SU-DHL-6 (cell line): ENCODE measurements around the gene ERBB2.

Experiments used
- H2AFZ ChIP-seq: fragments of 200-600 bp; sonication (generic); 2 replicates; pipeline ENCODE4 v1.6.1; 2014; ENCODE audit warnings: low read depth, mild to moderate bottlenecking, moderate library complexity, mixed read lengths, antibody characterized with exemption, low read length; ENCODE audit not compliant: severe bottlenecking
- H3F3A ChIP-seq: fragments of 200-600 bp; shearing (Covaris generic); 2 replicates; pipeline ENCODE4 v1.6.0; 2016; ENCODE audit warnings: antibody characterized with exemption, mild to moderate bottlenecking; ENCODE audit not compliant: insufficient read depth
- H3K27ac ChIP-seq: fragments of 200-600 bp; sonication (generic); 2 replicates; pipeline ENCODE4 v1.5.1; 2016; ENCODE audit warnings: low read depth, mild to moderate bottlenecking, low read length, moderate library complexity, mixed read lengths
- H3K27me3 ChIP-seq: fragments of 200-600 bp; sonication (generic), shearing (Covaris generic); 2 replicates; pipeline ENCODE4 v1.6.0; 2014; ENCODE audit warnings: mild to moderate bottlenecking, low read length
- H3K36me3 ChIP-seq: fragments of 200-600 bp; sonication (generic); 2 replicates; pipeline ENCODE4 v1.6.1; 2014; ENCODE audit warnings: mild to moderate bottlenecking, low read length, mixed read lengths
- H3K4me2 ChIP-seq: fragments of 300-600, 200-600 bp; shearing (Covaris generic), sonication (generic); 2 replicates; pipeline ENCODE4 v1.6.0; 2014; ENCODE audit warnings: low read length, low read depth, mild to moderate bottlenecking; ENCODE audit not compliant: poor library complexity, severe bottlenecking
- H3K4me3 ChIP-seq: fragments of 200-600 bp; sonication (generic); 2 replicates; pipeline ENCODE4 v1.5.1; 2014; ENCODE audit warnings: antibody characterized with exemption, low read length, mild to moderate bottlenecking, mixed read lengths; ENCODE audit not compliant: insufficient read depth, poor library complexity, severe bottlenecking
- H3K79me2 ChIP-seq: fragments of 200-600 bp; sonication (generic); 2 replicates; pipeline ENCODE4 v1.6.1; 2014; ENCODE audit warnings: mild to moderate bottlenecking, low read length, moderate library complexity; ENCODE audit not compliant: insufficient read depth
- H3K9ac ChIP-seq: fragments of 200-600 bp; sonication (generic); 2 replicates; pipeline ENCODE4 v1.7.0; 2014; ENCODE audit warnings: mild to moderate bottlenecking, low read length
- H3K9me2 ChIP-seq: fragments of 200-600 bp; sonication (generic); replicated peaks from 2 replicates; pipeline ENCODE4 v1.6.1; 2014; ENCODE audit warnings: low read length; ENCODE audit not compliant: insufficient read depth
- H3K9me3 ChIP-seq: fragments of 200-600 bp; sonication (generic); 2 replicates; pipeline ENCODE4 v1.6.1; 2014; ENCODE audit warnings: low read length, mixed read lengths; ENCODE audit not compliant: insufficient read depth
- H4K20me1 ChIP-seq: fragments of 200-600 bp; sonication (generic); 2 replicates; pipeline ENCODE4 v1.6.1; 2014; ENCODE audit warnings: low read depth, mild to moderate bottlenecking, antibody characterized with exemption, low read length, moderate library complexity, mixed read lengths
- CTCF ChIP-seq: fragments of 200-600 bp; sonication (generic); IDR thresholded peaks from one replicate; pipeline ENCODE4 v1.5.1; 2017; ENCODE audit warnings: antibody characterized with exemption, mild to moderate bottlenecking, low read length, moderate library complexity; ENCODE audit not compliant: insufficient read depth, poor library complexity, severe bottlenecking
- EZH2phosphoT487 ChIP-seq: fragments of 200-600 bp; sonication (generic), shearing (Covaris generic); conservative IDR thresholded peaks from 2 replicates; pipeline ENCODE4 v1.6.1; 2018; ENCODE audit warnings: mild to moderate bottlenecking, antibody characterized with exemption, low read length, moderate library complexity, mixed read lengths

The ERBB2 gene

GRCh38 chr17:39660011-39660360 lies 39.9 kb upstream of the ERBB2 start:
- H4K20me1 ChIP-seq: no peaks in the 10 kb centered on the region
- no peaks in the 10 kb centered on the region for H3K9me3 ChIP-seq
- H3K36me3 ChIP-seq: no peaks in the 10 kb centered on the region
- no peaks in the 10 kb centered on the region for H3K79me2 ChIP-seq
- no peak overlapping the region for H3K4me3 ChIP-seq
- no peaks in the 10 kb centered on the region for H3K27me3 ChIP-seq
- H3K27ac ChIP-seq: no peak overlapping the region
- TF ChIP-seq CTCF: no peak
- no peak for TF ChIP-seq EZH2phosphoT487
- H3K4me2 ChIP-seq: no peak overlapping the region
- H3K9ac ChIP-seq: no peak overlapping the region
- H3K9me2 ChIP-seq: no peaks in the 10 kb centered on the region
- H2AFZ ChIP-seq: no peak overlapping the region
- no peaks in the 10 kb centered on the region for H3F3A ChIP-seq

DNA sequence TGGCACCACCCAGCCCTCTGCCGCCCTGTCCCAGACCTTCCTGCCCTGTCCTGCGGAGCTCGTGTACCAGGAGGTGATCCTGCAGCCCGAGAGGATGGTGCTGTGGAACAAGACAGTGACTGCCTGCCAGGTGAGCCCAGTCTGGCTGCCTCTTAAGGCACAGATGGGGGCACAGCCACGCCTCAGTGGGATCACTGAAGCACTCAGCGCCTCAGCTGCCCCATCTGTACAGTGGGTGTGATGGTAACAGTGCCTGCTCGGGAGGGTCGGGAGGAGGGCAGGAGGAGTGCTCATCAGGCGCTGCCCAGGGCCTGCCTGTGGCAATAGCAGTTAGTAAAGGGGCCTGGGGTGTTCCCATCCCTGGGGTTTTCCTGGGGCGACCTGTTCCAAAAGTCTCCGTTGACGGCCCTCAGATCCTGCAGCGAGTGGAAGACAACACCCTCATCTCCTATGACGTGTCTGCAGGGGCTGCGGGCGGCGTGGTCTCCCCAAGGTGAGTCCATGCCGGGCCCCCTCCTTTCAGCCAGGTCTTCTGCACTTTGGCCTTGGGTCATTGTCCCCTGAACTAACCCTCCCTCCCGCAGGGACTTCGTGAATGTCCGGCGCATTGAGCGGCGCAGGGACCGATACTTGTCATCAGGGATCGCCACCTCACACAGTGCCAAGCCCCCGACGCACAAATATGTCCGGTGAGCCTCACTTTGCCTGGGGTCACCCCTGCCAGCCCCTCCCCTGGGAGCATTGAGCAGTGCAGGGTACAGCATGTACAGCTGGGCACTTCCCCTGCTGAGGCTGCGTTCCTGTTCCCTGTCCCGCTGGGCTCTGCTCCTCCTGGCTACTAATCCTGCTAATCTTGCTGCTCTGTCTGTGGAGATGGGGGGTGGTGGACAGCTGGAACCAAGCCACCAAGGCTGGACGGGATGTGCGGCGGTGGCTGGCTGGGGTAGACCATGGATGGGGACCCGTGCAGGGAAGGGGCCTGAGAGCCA lies 39.2 kb upstream of the ERBB2 start:
- no peaks in the 10 kb centered on the region for H3K36me3 ChIP-seq
- no peaks in the 10 kb centered on the region for H3K79me2 ChIP-seq
- H2AFZ ChIP-seq: no peak overlapping the region
- H3K9me3 ChIP-seq: no peaks in the 10 kb centered on the region
- no peak overlapping the region for H3K27ac ChIP-seq
- H3K9ac ChIP-seq: no peak overlapping the region
- TF ChIP-seq EZH2phosphoT487 (no peak), CTCF (no peak)
- H4K20me1 ChIP-seq: no peaks in the 10 kb centered on the region
- no peaks in the 10 kb centered on the region for H3K9me2 ChIP-seq
- H3K27me3 ChIP-seq: no peaks in the 10 kb centered on the region
- no peaks in the 10 kb centered on the region for H3F3A ChIP-seq
- no peak overlapping the region for H3K4me3 ChIP-seq
- H3K4me2 ChIP-seq: no peak overlapping the region

- H3K79me2 ChIP-seq: no peaks in the 10 kb centered on the region
Observed at GRCh38 chr17:39661744-39662541, 37.9 kb upstream of the ERBB2 start.

More at GRCh38 chr17:39661744-39662541, 37.9 kb upstream of the ERBB2 start:
- no peaks in the 10 kb centered on the region for H3K9me3 ChIP-seq
- no peak for TF ChIP-seq CTCF
- no peak for TF ChIP-seq EZH2phosphoT487
- H2AFZ ChIP-seq: no peak overlapping the region
- H3K9me2 ChIP-seq: no peaks in the 10 kb centered on the region
- H3K4me2 ChIP-seq: no peak overlapping the region
- no peak overlapping the region for H3K4me3 ChIP-seq
- H3K36me3 ChIP-seq: no peaks in the 10 kb centered on the region
- H3K27ac ChIP-seq: no peak overlapping the region
- no peaks in the 10 kb centered on the region for H3K27me3 ChIP-seq
- H4K20me1 ChIP-seq: no peaks in the 10 kb centered on the region
- H3F3A ChIP-seq: no peaks in the 10 kb centered on the region
- no peak overlapping the region for H3K9ac ChIP-seq
